DMS 273 (cell line): ENCODE results near the gene ACOXL.

Experiments used
- DNase-seq: peaks from one replicate; lab custom pipeline; 2025; ENCODE audit not compliant: unreplicated experiment; lab: John Stamatoyannopoulos, UW

ACOXL gene

GRCh38 chr2:111148225-111148873 is 416.0 kb downstream of the ACOXL start:
- no peak for DNase-seq

GRCh38 chr2:111148925-111149324 is 416.6 kb downstream of the ACOXL start:
- DNase-seq, result no peak

GRCh38 chr2:111149882-111150455 is 417.6 kb downstream of the ACOXL start:
- DNase-seq, result no peak

GRCh38 chr2:111154758-111155157 is 422.4 kb downstream of the ACOXL start:
- DNase-seq, result no peak

GRCh38 chr2:111155610-111156009 is 423.2 kb downstream of the ACOXL start:
- no peak for DNase-seq

- no peak for DNase-seq
Observed at GRCh38 chr2:111156529-111156928, 424.2 kb downstream of the ACOXL start.

- peak; percentile 34 for DNase-seq
Observed at GRCh38 chr2:111157071-111157661, 424.8 kb downstream of the ACOXL start.

- DNase-seq, result no peak
Observed at GRCh38 chr2:111157798-111158197, 425.4 kb downstream of the ACOXL start.

- peak; percentile 45 for DNase-seq
Observed at GRCh38 chr2:111159641-111160040, 427.3 kb downstream of the ACOXL start.

GRCh38 chr2:111160758-111161157 is 428.4 kb downstream of the ACOXL start:
- DNase-seq, result no peak

GRCh38 chr2:111161971-111162370 is 429.6 kb downstream of the ACOXL start:
- peak; percentile 94 for DNase-seq

GRCh38 chr2:111162718-111163331 is 430.5 kb downstream of the ACOXL start:
- DNase-seq, result no peak

GRCh38 chr2:111164078-111164477 is 431.7 kb downstream of the ACOXL start:
- no peak for DNase-seq

GRCh38 chr2:111165084-111165483 is 432.7 kb downstream of the ACOXL start:
- DNase-seq, result no peak

- DNase-seq, result no peak
Observed at GRCh38 chr2:111166115-111166514, 433.7 kb downstream of the ACOXL start.

- DNase-seq, result no peak
Observed at GRCh38 chr2:111167076-111167862, 434.9 kb downstream of the ACOXL start.

- DNase-seq, result no peak
Observed at GRCh38 chr2:111167863-111168162, 435.4 kb downstream of the ACOXL start.
